GM23338 (cell line): ENCODE measurements around the gene RNF44. TPM values are rescaled to one million over a fixed set of nuclear protein-coding genes. Genes with fewer than 3 reads are reported as not detected.

Experiments
- ATAC-seq: fragments of 200-7000 bp; cut with Tn5 transposase; 3 replicates; pipeline ENCODE4 v1.9.1; 2020
- DNase-seq: peaks from one replicate; pipeline ENCODE4 v3.0.0-alpha.2; 2015; ENCODE audit warnings: low spot score
- H2AFZ ChIP-seq: fragments of 200-600 bp; sonication (generic); 2 replicates; pipeline ENCODE4 v1.8.0; 2016; ENCODE audit warnings: antibody characterized with exemption, mild to moderate bottlenecking, moderate library complexity
- H3F3A ChIP-seq: fragments of 200-600 bp; sonication (generic); replicated peaks from 2 replicates; pipeline ENCODE4 v1.8.0; 2017; ENCODE audit warnings: antibody characterized with exemption, mixed run types, low read depth
- H3K27ac ChIP-seq: fragments of 200-600 bp; sonication (generic); 2 replicates; pipeline ENCODE4 v1.6.1; 2016; ENCODE audit warnings: low read depth
- H3K27me3 ChIP-seq: fragments of 200-600 bp; sonication (generic); 2 replicates; pipeline ENCODE4 v1.8.0; 2016; ENCODE audit warnings: mild to moderate bottlenecking, mixed run types, moderate library complexity; ENCODE audit not compliant: insufficient read depth
- H3K36me3 ChIP-seq: fragments of 200-600 bp; sonication (generic); 2 replicates; pipeline ENCODE4 v1.8.0; 2016; ENCODE audit warnings: mild to moderate bottlenecking; ENCODE audit not compliant: insufficient read depth
- H3K4me1 ChIP-seq: fragments of 200-600 bp; sonication (generic); 2 replicates; pipeline ENCODE4 v1.8.0; 2016; ENCODE audit warnings: mild to moderate bottlenecking, moderate library complexity; ENCODE audit not compliant: insufficient read depth
- H3K4me2 ChIP-seq: fragments of 200-600 bp; sonication (generic); 2 replicates; pipeline ENCODE4 v1.7.1; 2017; ENCODE audit warnings: mixed run types
- H3K4me3 ChIP-seq: fragments of 200-600 bp; sonication (generic); 2 replicates; pipeline ENCODE4 v1.6.1; 2016; ENCODE audit warnings: mixed run types
- H3K79me2 ChIP-seq: fragments of 200-600 bp; sonication (generic); replicated peaks from 2 replicates; pipeline ENCODE4 v1.8.0; 2017; ENCODE audit warnings: mild to moderate bottlenecking; ENCODE audit not compliant: insufficient read depth
- H3K9me2 ChIP-seq: fragments of 200-600 bp; sonication (generic); 2 replicates; pipeline ENCODE4 v1.8.0; 2017; ENCODE audit not compliant: insufficient read depth
- H4K20me1 ChIP-seq: fragments of 200-600 bp; sonication (generic); replicated peaks from 2 replicates; pipeline ENCODE4 v1.8.0; 2017; ENCODE audit warnings: mild to moderate bottlenecking; ENCODE audit not compliant: insufficient read depth
- H3K27ac Mint-ChIP-seq: 2 replicates; pipeline ENCODE4 v1.8.0; 2020; ENCODE audit warnings: inconsistent platforms, mild to moderate bottlenecking, moderate library complexity, mixed read lengths
- H3K27me3 Mint-ChIP-seq: 3 replicates; pipeline ENCODE4 v1.8.0; 2022; ENCODE audit warnings: low read depth, mild to moderate bottlenecking, moderate library complexity, mixed read lengths, inconsistent platforms; ENCODE audit not compliant: insufficient read depth, poor library complexity
- H3K36me3 Mint-ChIP-seq: 3 replicates; pipeline ENCODE4 v1.8.0; 2021; ENCODE audit warnings: low read depth, mild to moderate bottlenecking, inconsistent platforms, moderate library complexity, mixed read lengths
- H3K4me1 Mint-ChIP-seq: 3 replicates; pipeline ENCODE4 v1.8.0; 2020; ENCODE audit warnings: mild to moderate bottlenecking, inconsistent platforms, mixed read lengths
- H3K4me3 Mint-ChIP-seq: 3 replicates; pipeline ENCODE4 v1.8.0; 2021; ENCODE audit warnings: moderate library complexity, mild to moderate bottlenecking, inconsistent platforms, mixed read lengths
- H3K9me3 Mint-ChIP-seq: 3 replicates; pipeline ENCODE4 v1.8.0; 2020; ENCODE audit warnings: moderate library complexity, mild to moderate bottlenecking, inconsistent platforms, mixed read lengths
- CREB1 ChIP-seq: fragments of 250-450 bp; sonication (Bioruptor Pico); IDR thresholded peaks from 2 replicates; pipeline ENCODE4 v1.5.0; 2020; ENCODE audit warnings: low read depth, mild to moderate bottlenecking, moderate library complexity
- JUNB ChIP-seq: IDR thresholded peaks from one replicate; pipeline ENCODE4 v1.6.1; 2016; ENCODE audit warnings: antibody characterized with exemption; ENCODE audit not compliant: unreplicated experiment
- NANOG ChIP-seq: IDR thresholded peaks from 2 replicates; pipeline ENCODE4 v1.6.1; 2016; ENCODE audit warnings: antibody characterized with exemption, borderline replicate concordance
- POLR2AphosphoS5 ChIP-seq: IDR thresholded peaks from 2 replicates; pipeline ENCODE4 v1.6.1; 2016; ENCODE audit warnings: antibody characterized with exemption, low read depth
- STAT1 ChIP-seq: IDR thresholded peaks from one replicate; pipeline ENCODE4 v1.6.1; 2016; ENCODE audit warnings: antibody characterized with exemption; ENCODE audit not compliant: unreplicated experiment
- polyA plus RNA-seq: library from polyadenylated mRNA; unstranded; fragments of >200 nt; fragmentation: Nextera tagmentation; extraction: Ambion mirVana; gene quantifications from 2 replicates; pipeline ENCODE4 v1.2.1, GENCODE V29; 2016
- total RNA-seq: library from RNA; depleted of rRNA; stranded (reverse); fragments of >200 nt; shearing (Covaris generic); gene quantifications from 2 replicates; pipeline ENCODE4 v1.2.3, GENCODE V29; 2014
- TF ChIP-seq, protein P1 (sequence below): fragments of 250-450 bp; sonication (Bioruptor Pico); IDR thresholded peaks from 2 replicates; pipeline ENCODE4 v1.5.0; 2020; ENCODE audit warnings: mild to moderate bottlenecking, moderate library complexity

Gene RNF44
- total and polyA plus RNA-seq, 2 experiments from 2014 or later, result 56.7 to 104 TPM

DNA sequence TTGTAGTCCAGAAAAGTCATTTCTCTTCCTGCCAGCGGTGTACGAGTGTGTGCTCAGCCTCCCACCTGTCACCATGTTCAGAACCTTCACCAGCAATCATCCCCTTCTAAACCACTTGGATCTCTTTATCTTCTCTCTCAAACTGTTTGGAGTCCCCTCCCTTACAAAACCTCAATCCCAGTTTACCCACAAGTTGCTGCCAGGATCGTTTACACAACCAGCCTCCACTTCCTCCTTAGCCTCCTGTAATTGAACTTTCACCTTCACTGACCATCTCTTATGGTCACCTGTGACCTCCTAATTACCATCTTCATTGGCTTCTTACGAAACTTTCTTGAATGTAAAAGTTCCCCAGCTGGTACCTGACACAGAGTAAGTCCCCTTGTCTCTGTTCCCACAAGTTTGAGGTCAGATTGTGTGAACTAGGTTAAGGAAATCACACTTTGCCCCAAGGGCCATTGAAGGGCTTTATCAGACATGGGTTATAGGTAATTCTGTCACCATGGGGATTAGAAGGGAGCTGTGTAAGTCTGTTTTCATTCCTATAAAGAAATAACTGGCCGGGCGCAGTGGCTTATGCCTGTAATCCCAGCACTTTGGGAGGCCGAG, 20.0 kb downstream of the RNF44 start (continued):
- TF ChIP-seq, protein P1, sequence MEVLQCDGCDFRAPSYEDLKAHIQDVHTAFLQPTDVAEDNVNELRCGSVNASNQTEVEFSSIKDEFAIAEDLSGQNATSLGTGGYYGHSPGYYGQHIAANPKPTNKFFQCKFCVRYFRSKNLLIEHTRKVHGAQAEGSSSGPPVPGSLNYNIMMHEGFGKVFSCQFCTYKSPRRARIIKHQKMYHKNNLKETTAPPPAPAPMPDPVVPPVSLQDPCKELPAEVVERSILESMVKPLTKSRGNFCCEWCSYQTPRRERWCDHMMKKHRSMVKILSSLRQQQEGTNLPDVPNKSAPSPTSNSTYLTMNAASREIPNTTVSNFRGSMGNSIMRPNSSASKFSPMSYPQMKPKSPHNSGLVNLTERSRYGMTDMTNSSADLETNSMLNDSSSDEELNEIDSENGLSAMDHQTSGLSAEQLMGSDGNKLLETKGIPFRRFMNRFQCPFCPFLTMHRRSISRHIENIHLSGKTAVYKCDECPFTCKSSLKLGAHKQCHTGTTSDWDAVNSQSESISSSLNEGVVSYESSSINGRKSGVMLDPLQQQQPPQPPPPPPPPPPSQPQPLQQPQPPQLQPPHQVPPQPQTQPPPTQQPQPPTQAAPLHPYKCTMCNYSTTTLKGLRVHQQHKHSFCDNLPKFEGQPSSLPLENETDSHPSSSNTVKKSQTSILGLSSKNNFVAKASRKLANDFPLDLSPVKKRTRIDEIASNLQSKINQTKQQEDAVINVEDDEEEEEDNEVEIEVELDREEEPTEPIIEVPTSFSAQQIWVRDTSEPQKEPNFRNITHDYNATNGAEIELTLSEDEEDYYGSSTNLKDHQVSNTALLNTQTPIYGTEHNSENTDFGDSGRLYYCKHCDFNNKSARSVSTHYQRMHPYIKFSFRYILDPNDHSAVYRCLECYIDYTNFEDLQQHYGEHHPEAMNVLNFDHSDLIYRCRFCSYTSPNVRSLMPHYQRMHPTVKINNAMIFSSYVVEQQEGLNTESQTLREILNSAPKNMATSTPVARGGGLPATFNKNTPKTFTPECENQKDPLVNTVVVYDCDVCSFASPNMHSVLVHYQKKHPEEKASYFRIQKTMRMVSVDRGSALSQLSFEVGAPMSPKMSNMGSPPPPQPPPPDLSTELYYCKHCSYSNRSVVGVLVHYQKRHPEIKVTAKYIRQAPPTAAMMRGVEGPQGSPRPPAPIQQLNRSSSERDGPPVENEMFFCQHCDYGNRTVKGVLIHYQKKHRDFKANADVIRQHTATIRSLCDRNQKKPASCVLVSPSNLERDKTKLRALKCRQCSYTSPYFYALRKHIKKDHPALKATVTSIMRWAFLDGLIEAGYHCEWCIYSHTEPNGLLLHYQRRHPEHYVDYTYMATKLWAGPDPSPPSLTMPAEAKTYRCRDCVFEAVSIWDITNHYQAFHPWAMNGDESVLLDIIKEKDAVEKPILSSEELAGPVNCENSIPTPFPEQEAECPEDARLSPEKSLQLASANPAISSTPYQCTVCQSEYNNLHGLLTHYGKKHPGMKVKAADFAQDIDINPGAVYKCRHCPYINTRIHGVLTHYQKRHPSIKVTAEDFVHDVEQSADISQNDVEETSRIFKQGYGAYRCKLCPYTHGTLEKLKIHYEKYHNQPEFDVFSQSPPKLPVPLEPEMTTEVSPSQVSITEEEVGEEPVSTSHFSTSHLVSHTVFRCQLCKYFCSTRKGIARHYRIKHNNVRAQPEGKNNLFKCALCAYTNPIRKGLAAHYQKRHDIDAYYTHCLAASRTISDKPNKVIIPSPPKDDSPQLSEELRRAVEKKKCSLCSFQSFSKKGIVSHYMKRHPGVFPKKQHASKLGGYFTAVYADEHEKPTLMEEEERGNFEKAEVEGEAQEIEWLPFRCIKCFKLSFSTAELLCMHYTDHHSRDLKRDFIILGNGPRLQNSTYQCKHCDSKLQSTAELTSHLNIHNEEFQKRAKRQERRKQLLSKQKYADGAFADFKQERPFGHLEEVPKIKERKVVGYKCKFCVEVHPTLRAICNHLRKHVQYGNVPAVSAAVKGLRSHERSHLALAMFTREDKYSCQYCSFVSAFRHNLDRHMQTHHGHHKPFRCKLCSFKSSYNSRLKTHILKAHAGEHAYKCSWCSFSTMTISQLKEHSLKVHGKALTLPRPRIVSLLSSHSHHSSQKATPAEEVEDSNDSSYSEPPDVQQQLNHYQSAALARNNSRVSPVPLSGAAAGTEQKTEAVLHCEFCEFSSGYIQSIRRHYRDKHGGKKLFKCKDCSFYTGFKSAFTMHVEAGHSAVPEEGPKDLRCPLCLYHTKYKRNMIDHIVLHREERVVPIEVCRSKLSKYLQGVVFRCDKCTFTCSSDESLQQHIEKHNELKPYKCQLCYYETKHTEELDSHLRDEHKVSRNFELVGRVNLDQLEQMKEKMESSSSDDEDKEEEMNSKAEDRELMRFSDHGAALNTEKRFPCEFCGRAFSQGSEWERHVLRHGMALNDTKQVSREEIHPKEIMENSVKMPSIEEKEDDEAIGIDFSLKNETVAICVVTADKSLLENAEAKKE (CRISPR knock-in tag), result no peak
- TF ChIP-seq NANOG, result no peak

DNA sequence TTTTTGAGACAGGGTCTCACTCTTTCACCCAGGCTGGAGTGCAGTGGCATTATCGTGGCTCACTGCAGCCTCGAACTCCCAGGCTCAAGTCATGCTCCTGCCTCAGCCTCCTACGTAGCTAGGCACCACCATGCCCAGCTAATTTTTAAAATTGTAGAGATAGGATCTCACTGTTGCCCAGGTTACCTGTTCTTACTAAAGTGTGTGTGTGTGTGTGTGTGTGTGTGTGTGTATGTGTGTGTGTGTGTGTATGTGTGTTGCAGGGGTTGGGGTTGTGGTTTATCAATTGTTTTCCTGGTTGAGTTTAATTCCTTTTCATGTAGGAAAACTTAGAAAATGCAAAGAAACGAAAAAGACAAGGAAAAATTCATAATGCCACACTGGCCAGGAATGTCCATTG, 21.8 kb downstream of the RNF44 start:
- TF ChIP-seq CREB1 (no peak), JUNB (no peak), STAT1 (no peak), POLR2AphosphoS5 (no peak)
- H4K20me1 ChIP-seq, result no peaks in the 10 kb centered on the region

More for the DNA sequence above, 21.8 kb downstream of the RNF44 start:
- Histone ChIP-seq H3K9me2 (no peaks in the 10 kb centered on the region), H3K79me2 (no peaks in the 10 kb centered on the region), H3K27me3 (no peaks in the 10 kb centered on the region), H3K4me1 (no peaks in the 10 kb centered on the region), H3K4me2 (no peak overlapping the region), H3K36me3 (no peaks in the 10 kb centered on the region), H3K4me3 (no peak overlapping the region), H3K27ac (no peak overlapping the region), H2AFZ (no peak overlapping the region), H3F3A (no peaks in the 10 kb centered on the region)
- DNase-seq, result no peak
- no peak overlapping the region for H3K4me3 Mint-ChIP-seq
- H3K27ac Mint-ChIP-seq, result no peak overlapping the region
- H3K27me3 Mint-ChIP-seq, result peaks cover 5% of the 10 kb centered on the region
- H3K36me3 Mint-ChIP-seq, result no peaks in the 10 kb centered on the region
- H3K9me3 Mint-ChIP-seq, result no peaks in the 10 kb centered on the region
- peaks cover 8% of the 10 kb centered on the region for H3K4me1 Mint-ChIP-seq
- ATAC-seq, result no peak
